ENCODE measurements around the gene CDH4. TPM values are rescaled to one million over a fixed set of nuclear protein-coding genes. Genes with fewer than 3 reads are reported as not detected.
A peak's percentile ranks its signal among the peaks of the same experiment; 100 is the strongest.

Gene CDH4
- polyA plus RNA-seq, 1 experiment = 1.5 TPM

- no peak for DNase-seq (ENCODE audit: low read depth)
- TF ChIP-seq CTCF (IDR thresholded peaks at IDR 0.05; ENCODE audit: insufficient read depth, low read depth, low read length) = no peak
- CTCF ChIA-PET = no interaction called here
- no peak overlapping the region for H3K4me3 ChIP-seq (ENCODE audit: low read depth, low read length)
- POLR2A ChIA-PET = no interaction called here
- H3K36me3 ChIP-seq (ENCODE audit: control insufficient read depth, insufficient read depth, low read length) = no peaks in the 10 kb centered on the region
- no peaks in the 10 kb centered on the region for H3K27me3 ChIP-seq (ENCODE audit: control insufficient read depth, insufficient read depth, low read length)
Observed at GRCh38 chr20:61638802-61639585, 386.9 kb downstream of the CDH4 start.

- Histone ChIP-seq H3K36me3 (ENCODE audit: control insufficient read depth, insufficient read depth, low read length) (no peaks in the 10 kb centered on the region), H3K4me3 (ENCODE audit: low read depth, low read length) (no peak overlapping the region), H3K27me3 (ENCODE audit: control insufficient read depth, insufficient read depth, low read length) (no peaks in the 10 kb centered on the region)
- POLR2A ChIA-PET = no interaction called here
- CTCF ChIA-PET = no interaction called here
- DNase-seq (ENCODE audit: low read depth) = peak; percentile 10
- TF ChIP-seq CTCF (IDR thresholded peaks at IDR 0.05; ENCODE audit: insufficient read depth, low read depth, low read length) = no peak
Observed at GRCh38 chr20:61640131-61640870, 388.2 kb downstream of the CDH4 start.

GRCh38 chr20:61640871-61641245, 388.8 kb downstream of the CDH4 start:
- DNase-seq (ENCODE audit: low read depth) = no peak
- ChIA-PET POLR2A (no interaction called here), CTCF (no interaction called here)
- no peaks in the 10 kb centered on the region for H3K36me3 ChIP-seq (ENCODE audit: control insufficient read depth, insufficient read depth, low read length)
- no peak for TF ChIP-seq CTCF (IDR thresholded peaks at IDR 0.05; ENCODE audit: insufficient read depth, low read depth, low read length)
- H3K27me3 ChIP-seq (ENCODE audit: control insufficient read depth, insufficient read depth, low read length) = no peaks in the 10 kb centered on the region
- no peak overlapping the region for H3K4me3 ChIP-seq (ENCODE audit: low read depth, low read length)

GRCh38 chr20:61643656-61644377, 391.8 kb downstream of the CDH4 start:
- H3K27me3 ChIP-seq (ENCODE audit: control insufficient read depth, insufficient read depth, low read length) = no peaks in the 10 kb centered on the region
- no peak for DNase-seq (ENCODE audit: low read depth)
- TF ChIP-seq CTCF (IDR thresholded peaks at IDR 0.05; ENCODE audit: insufficient read depth, low read depth, low read length) = no peak
- ChIA-PET CTCF (no interaction called here), POLR2A (no interaction called here)
- no peak overlapping the region for H3K4me3 ChIP-seq (ENCODE audit: low read depth, low read length)
- no peaks in the 10 kb centered on the region for H3K36me3 ChIP-seq (ENCODE audit: control insufficient read depth, insufficient read depth, low read length)

GRCh38 chr20:61644378-61645076, 392.5 kb downstream of the CDH4 start:
- Histone ChIP-seq H3K36me3 (ENCODE audit: control insufficient read depth, insufficient read depth, low read length) (no peaks in the 10 kb centered on the region), H3K27me3 (ENCODE audit: control insufficient read depth, insufficient read depth, low read length) (no peaks in the 10 kb centered on the region), H3K4me3 (ENCODE audit: low read depth, low read length) (no peak overlapping the region)
- no peak for DNase-seq (ENCODE audit: low read depth)
- TF ChIP-seq CTCF (IDR thresholded peaks at IDR 0.05; ENCODE audit: insufficient read depth, low read depth, low read length) = no peak
- POLR2A ChIA-PET = no interaction called here
- CTCF ChIA-PET = no interaction called here

Data from BJ (cell line).